ENCODE results near the gene BRCA1.
"Not testable (repeated sequence)": the region's sequence is repeated elsewhere in the genome, so short reads cannot be mapped to it uniquely, and the experiment has no call there.

BRCA1 gene

GRCh38 chr17:43125133-43125966, at the start of gene BRCA1:
TSS of gene BRCA1 (minus strand) at chr17:43125364. CDS start at chr17:43124096, 1,268 bp downstream.
- peak; percentile 99 for DNase-seq (ENCODE audit: low spot score)

GRCh38 chr17:43171586-43172487, 46.7 kb upstream of the BRCA1 start:
- DNase-seq (ENCODE audit: low spot score) = peak; percentile 66

- DNase-seq (ENCODE audit: low spot score) = peak; percentile 93
Observed at GRCh38 chr17:43170766-43171585, 45.8 kb upstream of the BRCA1 start, which contains the start of gene NBR1. TSS of gene NBR1 (plus strand) at chr17:43171214. CDS start at chr17:43175800, 4,586 bp downstream.

GRCh38 chr17:43170140-43170765, 45.1 kb upstream of the BRCA1 start:
- DNase-seq (ENCODE audit: low spot score) = peak; percentile 94

- peak; percentile 27 for DNase-seq (ENCODE audit: low spot score)
Observed at GRCh38 chr17:43169561-43170139, 44.5 kb upstream of the BRCA1 start.

GRCh38 chr17:43165971-43166370, 40.8 kb upstream of the BRCA1 start:
- not testable (repeated sequence) for DNase-seq (ENCODE audit: low spot score)

- not testable (repeated sequence) for DNase-seq (ENCODE audit: low spot score)
Observed at GRCh38 chr17:43159957-43160356, 34.8 kb upstream of the BRCA1 start.

- not testable (repeated sequence) for DNase-seq (ENCODE audit: low spot score)
Observed at GRCh38 chr17:43159232-43159631, 34.1 kb upstream of the BRCA1 start.

GRCh38 chr17:43155666-43156065, 30.5 kb upstream of the BRCA1 start:
- no peak for DNase-seq (ENCODE audit: low spot score)

- not testable (repeated sequence) for DNase-seq (ENCODE audit: low spot score)
Observed at GRCh38 chr17:43153197-43153835, 28.2 kb upstream of the BRCA1 start.

- DNase-seq (ENCODE audit: low spot score) = no peak
Observed at GRCh38 chr17:43151880-43152456, 26.8 kb upstream of the BRCA1 start.

GRCh38 chr17:43146649-43147048, 21.5 kb upstream of the BRCA1 start:
- no peak for DNase-seq (ENCODE audit: low spot score)

GRCh38 chr17:43143201-43143600, 18.0 kb upstream of the BRCA1 start:
- no peak for DNase-seq (ENCODE audit: low spot score)

GRCh38 chr17:43142153-43142552, 17.0 kb upstream of the BRCA1 start:
- no peak for DNase-seq (ENCODE audit: low spot score)

GRCh38 chr17:43140396-43141332, 15.5 kb upstream of the BRCA1 start:
- DNase-seq (ENCODE audit: low spot score) = no peak

GRCh38 chr17:43138531-43138930, 13.4 kb upstream of the BRCA1 start:
- DNase-seq (ENCODE audit: low spot score) = not testable (repeated sequence)

- not testable (repeated sequence) for DNase-seq (ENCODE audit: low spot score)
Observed at GRCh38 chr17:43136574-43136973, 11.4 kb upstream of the BRCA1 start.

GRCh38 chr17:43135454-43135819, 10.3 kb upstream of the BRCA1 start:
- DNase-seq (ENCODE audit: low spot score) = no peak

Measured in AG08396 (cell line).